AG10803 (cell line): ENCODE data around the gene CNOT1.

ENCODE experiments used
- DNase-seq: peaks from one replicate; pipeline ENCODE4 v3.0.0; 2010; ENCODE audit warnings: low read depth
- H3K4me3 ChIP-seq: 2 replicates; pipeline ENCODE4 v1.5.1; 2011; ENCODE audit warnings: mild to moderate bottlenecking, low read length, control low read depth
- TF ChIP-seq, protein P1 (sequence below): conservative IDR thresholded peaks from 2 replicates; pipeline ENCODE4 v1.5.1; 2011; ENCODE audit warnings: mild to moderate bottlenecking, low read length, control low read depth, inconsistent platforms

The CNOT1 gene

DNA sequence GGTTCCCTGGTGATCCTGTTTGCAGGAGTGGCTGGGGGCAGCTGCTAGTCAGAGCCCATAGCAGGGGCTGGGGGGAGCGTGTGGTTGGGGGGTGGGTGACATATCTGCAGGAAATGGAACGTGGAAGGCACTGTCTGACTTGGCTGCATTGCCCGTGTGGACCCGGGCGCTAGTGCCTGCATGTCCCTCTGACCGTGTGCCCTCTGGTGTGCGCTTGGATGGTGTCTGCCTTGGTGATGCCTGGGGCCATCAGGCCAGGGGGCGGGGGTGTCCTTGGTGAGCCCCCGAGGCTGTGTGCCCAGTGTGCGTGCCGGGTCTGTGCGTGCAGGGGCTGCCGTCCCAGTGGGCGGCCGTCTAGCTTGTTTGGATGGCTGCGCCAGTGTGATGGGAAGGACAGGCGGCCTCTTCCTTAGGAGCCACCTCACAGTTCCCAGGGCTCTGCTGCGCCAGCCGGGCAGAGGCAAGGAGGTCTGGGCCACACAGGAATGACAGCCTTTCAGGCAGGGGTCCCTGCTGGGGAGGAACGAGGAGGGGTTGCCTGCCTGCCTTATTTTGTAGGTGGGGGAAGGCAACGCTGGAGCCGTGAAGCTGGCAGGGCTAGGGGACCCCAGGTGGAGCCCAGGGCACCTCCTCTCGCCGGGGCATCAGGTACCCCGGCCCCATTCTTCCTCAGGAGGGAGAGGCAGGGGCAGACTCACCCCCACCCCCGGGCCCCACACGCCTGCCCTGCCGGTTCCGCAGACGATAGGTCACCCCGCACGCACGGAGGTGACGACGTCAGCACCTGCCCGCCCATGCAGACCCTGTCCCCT, 129.0 kb downstream of the CNOT1 start:
- TF ChIP-seq, protein P1, sequence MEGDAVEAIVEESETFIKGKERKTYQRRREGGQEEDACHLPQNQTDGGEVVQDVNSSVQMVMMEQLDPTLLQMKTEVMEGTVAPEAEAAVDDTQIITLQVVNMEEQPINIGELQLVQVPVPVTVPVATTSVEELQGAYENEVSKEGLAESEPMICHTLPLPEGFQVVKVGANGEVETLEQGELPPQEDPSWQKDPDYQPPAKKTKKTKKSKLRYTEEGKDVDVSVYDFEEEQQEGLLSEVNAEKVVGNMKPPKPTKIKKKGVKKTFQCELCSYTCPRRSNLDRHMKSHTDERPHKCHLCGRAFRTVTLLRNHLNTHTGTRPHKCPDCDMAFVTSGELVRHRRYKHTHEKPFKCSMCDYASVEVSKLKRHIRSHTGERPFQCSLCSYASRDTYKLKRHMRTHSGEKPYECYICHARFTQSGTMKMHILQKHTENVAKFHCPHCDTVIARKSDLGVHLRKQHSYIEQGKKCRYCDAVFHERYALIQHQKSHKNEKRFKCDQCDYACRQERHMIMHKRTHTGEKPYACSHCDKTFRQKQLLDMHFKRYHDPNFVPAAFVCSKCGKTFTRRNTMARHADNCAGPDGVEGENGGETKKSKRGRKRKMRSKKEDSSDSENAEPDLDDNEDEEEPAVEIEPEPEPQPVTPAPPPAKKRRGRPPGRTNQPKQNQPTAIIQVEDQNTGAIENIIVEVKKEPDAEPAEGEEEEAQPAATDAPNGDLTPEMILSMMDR, result no peak
- H3K4me3 ChIP-seq, result peak overlapping the region; percentile 56
- no peak for DNase-seq

DNA sequence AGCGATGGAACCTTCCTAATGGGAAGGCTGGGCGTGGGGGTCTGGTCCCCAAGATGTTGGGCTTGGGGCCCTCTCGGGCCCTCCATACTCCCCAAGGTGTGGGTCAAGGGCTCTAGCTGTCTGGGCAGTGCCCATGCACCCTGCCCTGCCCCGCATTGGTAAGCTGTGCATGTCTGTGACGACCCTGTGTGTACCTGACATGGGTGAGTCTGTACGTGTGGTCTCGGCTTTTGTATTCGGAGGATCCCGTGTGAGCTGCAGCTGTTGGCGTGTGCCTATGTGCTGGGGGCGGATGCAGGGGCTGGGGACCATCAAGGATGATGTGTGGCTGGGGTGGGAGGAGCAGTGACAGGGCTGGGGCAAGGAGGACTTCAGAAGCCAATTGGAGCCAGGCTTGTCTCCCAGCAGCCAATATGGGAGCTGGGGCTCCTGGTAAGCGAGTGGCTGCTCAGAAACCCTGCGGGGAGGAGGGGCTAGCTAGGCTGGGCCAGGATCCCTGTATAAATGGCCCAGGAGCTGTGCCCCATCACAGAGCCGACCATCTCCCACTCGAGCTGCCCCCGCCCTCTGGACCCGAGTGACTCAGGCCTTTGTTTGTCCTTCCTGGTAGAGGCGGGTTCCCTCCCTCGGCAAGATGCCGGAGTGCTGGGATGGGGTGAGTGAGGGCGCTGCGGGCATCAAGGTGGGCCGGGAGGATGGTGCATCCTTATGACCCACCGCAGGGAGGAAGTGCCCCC, 129.8 kb downstream of the CNOT1 start, which contains the start of gene NDRG4:
NDRG4 (plus strand) TSS at position 529 of the 737 bp plus-strand sequence; CDS start at position 635, 106 bp downstream.
- peak; percentile 75 for DNase-seq
- H3K4me3 ChIP-seq, result peak within 1 kb of the TSS; percentile 56
- TF ChIP-seq, protein P1, result no peak

DNA sequence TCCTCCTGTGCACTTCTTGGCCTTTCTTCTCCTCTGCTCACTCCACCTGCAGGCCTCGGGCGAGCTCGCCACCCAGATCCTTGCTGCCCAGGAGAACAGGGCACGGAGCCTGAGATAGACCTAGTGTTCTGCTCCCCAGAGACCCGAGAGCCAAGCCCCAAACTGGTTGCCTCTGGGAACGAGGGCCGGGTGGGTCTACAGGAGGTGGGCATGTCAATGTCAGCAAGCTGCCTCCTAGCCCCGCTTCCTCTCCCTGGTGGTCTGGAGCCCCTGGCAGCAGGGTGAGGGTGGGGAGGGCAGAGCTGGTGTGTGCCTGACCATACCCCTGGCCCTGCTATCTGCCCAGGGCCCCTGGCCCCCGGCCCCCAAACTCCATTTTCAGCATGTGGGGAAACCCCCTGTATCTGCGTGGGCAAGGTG, 130.5 kb downstream of the CNOT1 start:
- H3K4me3 ChIP-seq, result no peak overlapping the region
- TF ChIP-seq, protein P1, result no peak
- no peak for DNase-seq

DNA sequence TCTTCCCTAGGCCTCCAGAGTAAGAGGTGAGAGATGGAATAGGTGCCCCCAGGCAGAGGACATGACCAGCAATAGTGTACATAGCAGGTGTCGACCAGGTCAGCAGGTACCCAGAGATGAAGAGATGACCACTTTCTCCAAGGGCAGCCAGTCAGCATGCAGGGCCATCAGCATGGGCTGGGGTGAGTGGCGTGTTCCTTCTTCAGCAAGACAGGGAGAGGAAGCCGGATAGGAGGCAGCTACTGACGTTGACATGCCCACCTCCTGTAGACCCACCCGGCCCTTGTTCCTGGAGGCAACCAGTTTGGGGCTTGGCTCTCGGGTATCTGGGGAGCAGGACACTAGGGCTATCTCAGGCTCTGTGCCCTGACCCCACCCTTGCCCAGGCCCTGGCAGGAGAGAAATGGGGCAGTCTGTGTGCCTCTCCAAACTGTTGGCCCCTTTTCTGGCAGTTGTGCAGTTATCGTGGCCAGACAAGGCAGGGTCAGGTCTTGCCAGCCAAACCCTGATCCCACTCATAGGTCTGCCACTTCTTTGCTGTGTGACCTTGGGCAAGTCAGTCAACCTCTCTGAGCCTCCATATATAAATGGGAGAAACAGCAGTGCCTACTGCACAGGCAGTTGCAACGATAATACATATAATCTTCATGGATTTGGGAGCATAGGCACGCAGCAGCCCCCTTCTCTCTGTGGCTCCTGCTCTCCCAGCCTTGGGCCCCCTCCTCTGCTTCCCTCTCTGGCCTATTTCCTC, 131.1 kb downstream of the CNOT1 start:
- TF ChIP-seq, protein P1, result no peak
- H3K4me3 ChIP-seq, result no peak overlapping the region
- no peak for DNase-seq

DNA sequence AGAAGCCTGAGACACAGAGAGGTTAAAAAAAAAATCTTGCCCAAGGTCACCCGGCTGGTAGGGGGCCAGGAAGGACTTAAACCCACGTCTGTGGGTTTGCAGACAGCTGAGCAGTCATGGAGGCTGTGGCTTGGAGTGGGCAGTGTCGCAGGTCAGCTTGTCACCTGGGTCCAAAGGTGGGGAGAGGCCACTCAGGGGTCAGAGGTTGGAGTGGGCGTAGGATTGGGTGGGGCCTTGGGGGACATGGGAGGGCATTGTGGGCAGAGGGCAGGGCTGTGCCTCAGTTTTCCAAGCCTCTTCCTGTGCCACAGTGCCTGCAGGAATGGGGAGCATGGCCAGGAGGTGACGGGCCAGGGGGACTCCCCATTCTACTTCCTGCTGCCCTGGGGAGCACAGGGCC, 131.7 kb downstream of the CNOT1 start:
- H3K4me3 ChIP-seq, result no peak overlapping the region
- TF ChIP-seq, protein P1, result no peak
- DNase-seq, result no peak

DNA sequence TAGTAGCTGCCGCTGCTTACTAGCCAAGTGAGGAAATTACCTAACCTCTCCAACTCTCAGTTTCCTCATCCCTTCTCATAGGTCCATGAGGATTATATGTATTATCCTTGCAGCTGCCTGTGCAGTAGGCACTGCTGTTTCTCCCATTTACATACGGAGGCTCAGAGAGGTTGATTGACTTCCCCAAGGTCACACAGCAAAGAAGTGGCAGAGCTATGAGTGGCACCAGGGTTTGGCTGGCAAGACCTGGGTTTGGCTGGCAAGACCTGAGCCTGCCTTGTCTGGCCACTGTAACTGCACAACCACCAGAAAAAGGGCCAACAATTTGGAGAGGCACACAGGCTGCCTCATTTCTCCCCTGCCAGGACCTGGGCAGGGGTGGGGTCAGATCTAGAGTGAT, 132.2 kb downstream of the CNOT1 start:
- H3K4me3 ChIP-seq, result no peak overlapping the region
- TF ChIP-seq, protein P1, result no peak
- no peak for DNase-seq
